DND-41 (cell line): ENCODE measurements around the gene GTF2H1.
A peak's percentile ranks its signal among the peaks of the same experiment; 100 is the strongest.
"Not testable (repeated sequence)": the region's sequence is repeated elsewhere in the genome, so short reads cannot be mapped to it uniquely, and the experiment has no call there.

Experiments used
- ATAC-seq: fragments of 200-7000 bp; cut with Tn5 transposase; 3 replicates; pipeline ENCODE4 v1.9.1; 2021; ENCODE audit warnings: low read depth; ENCODE audit not compliant: insufficient read depth
- DNase-seq: peaks from one replicate; pipeline ENCODE4 v3.0.0-alpha.2; 2020
- H2AFZ ChIP-seq: 2 replicates; pipeline ENCODE4 v1.6.0; 2012; ENCODE audit warnings: low read depth, low read length
- H3K27ac ChIP-seq: 2 replicates; pipeline ENCODE4 v1.5.1; 2012; ENCODE audit warnings: low read length, inconsistent platforms
- H3K27me3 ChIP-seq: fragments of 200-600 bp; sonication (generic); 2 replicates; pipeline ENCODE4 v1.6.0; 2012; ENCODE audit warnings: low read length, mild to moderate bottlenecking, inconsistent platforms; ENCODE audit not compliant: insufficient read depth, poor library complexity
- H3K36me3 ChIP-seq: 2 replicates; pipeline ENCODE4 v1.5.1; 2012; ENCODE audit warnings: low read length, inconsistent platforms; ENCODE audit not compliant: insufficient read depth
- H3K4me1 ChIP-seq: 2 replicates; pipeline ENCODE4 v1.5.1; 2012; ENCODE audit warnings: mild to moderate bottlenecking, low read length; ENCODE audit not compliant: insufficient read depth
- H3K4me2 ChIP-seq: 2 replicates; pipeline ENCODE4 v1.6.0; 2012; ENCODE audit warnings: mild to moderate bottlenecking, moderate library complexity, low read length, inconsistent platforms; ENCODE audit not compliant: insufficient read depth
- H3K4me3 ChIP-seq, 2 experiments: fragments of 200-600 bp in 1 of 2; shearing (Covaris generic) in 1 of 2; 2 replicates each; pipeline ENCODE4 v1.5.1; 2012 to 2016; ENCODE audit warnings: inconsistent platforms in 2 of 2, low read length in 2 of 2, mild to moderate bottlenecking in 2 of 2, low read depth in 1 of 2, moderate library complexity in 1 of 2
- H3K79me2 ChIP-seq: 2 replicates; pipeline ENCODE4 v1.6.0; 2012; ENCODE audit warnings: low read length, inconsistent platforms; ENCODE audit not compliant: insufficient read depth
- H3K9ac ChIP-seq: 2 replicates; pipeline ENCODE4 v1.6.0; 2012; ENCODE audit warnings: low read depth, mild to moderate bottlenecking, inconsistent platforms, low read length, moderate library complexity
- H3K9me3 ChIP-seq: 2 replicates; pipeline ENCODE4 v1.5.1; 2012; ENCODE audit warnings: low read length, moderate library complexity, mild to moderate bottlenecking, inconsistent platforms; ENCODE audit not compliant: insufficient read depth, severe bottlenecking
- H4K20me1 ChIP-seq: 2 replicates; pipeline ENCODE4 v1.6.0; 2012; ENCODE audit warnings: low read length; ENCODE audit not compliant: insufficient read depth
- CTCF ChIP-seq: IDR thresholded peaks from 2 replicates; pipeline ENCODE4 v1.5.1; 2012; ENCODE audit warnings: borderline replicate concordance, low read length, moderate library complexity, mild to moderate bottlenecking; ENCODE audit not compliant: poor library complexity, severe bottlenecking; ENCODE audit errors: extremely low read depth
- EZH2 ChIP-seq: IDR thresholded peaks from 3 replicates; pipeline ENCODE4 v1.6.1; 2012; ENCODE audit warnings: borderline replicate concordance, low read depth, mild to moderate bottlenecking, moderate library complexity, low read length, inconsistent platforms; ENCODE audit not compliant: severe bottlenecking

The GTF2H1 gene

GRCh38 chr11:18319914-18320313 is 2.5 kb upstream of the GTF2H1 start:
- DNase-seq, result no peak
- peak overlapping the region; percentile 66 for H3K9ac ChIP-seq
- H3K27me3 ChIP-seq, result no peaks in the 10 kb centered on the region
- H3K27ac ChIP-seq, result 0 out of 2 replicates have a peak overlapping the region, but pooled peaks have one; percentile 34
- H2AFZ ChIP-seq, result no peak overlapping the region
- ATAC-seq, result no peak
- H3K36me3 ChIP-seq, result peaks cover 10% of the 10 kb centered on the region
- H3K4me2 ChIP-seq, result peak overlapping the region; percentile 95
- peaks cover 8% of the 10 kb centered on the region; the same call in 1 of the 2 replicates for H4K20me1 ChIP-seq
- H3K4me1 ChIP-seq, result peaks cover 48% of the 10 kb centered on the region
- no peak for TF ChIP-seq CTCF
- TF ChIP-seq EZH2, result no peak
- no peaks in the 10 kb centered on the region for H3K9me3 ChIP-seq
- H3K4me3 ChIP-seq, result peak overlapping the region in 1 of 2 experiments; percentile 68; a peak in 1 of 4 replicates
- H3K79me2 ChIP-seq, result peaks cover 90% of the 10 kb centered on the region

- peaks cover 91% of the 10 kb centered on the region for H3K79me2 ChIP-seq
- H3K9me3 ChIP-seq, result no peaks in the 10 kb centered on the region
- no peaks in the 10 kb centered on the region for H3K27me3 ChIP-seq
- DNase-seq (no peak), ATAC-seq (no peak)
- H4K20me1 ChIP-seq, result peaks cover 10% of the 10 kb centered on the region; the same call in 1 of the 2 replicates
- peak overlapping the region; percentile 66 for H3K9ac ChIP-seq
- H3K4me3 ChIP-seq, result peak overlapping the region; percentile 57 to 68; a peak in 3 of 4 replicates
- H3K27ac ChIP-seq, result peak overlapping the region; percentile 34; the same call in 1 of the 2 replicates
- H3K4me1 ChIP-seq, result peaks cover 54% of the 10 kb centered on the region
- peaks cover 14% of the 10 kb centered on the region for H3K36me3 ChIP-seq
- H2AFZ ChIP-seq, result no peak overlapping the region
- peak overlapping the region; percentile 95 for H3K4me2 ChIP-seq
- TF ChIP-seq EZH2 (no peak), CTCF (no peak)
These were observed 1.8 kb upstream of the GTF2H1 start for GRCh38 chr11:18320617-18321016.

- H2AFZ ChIP-seq, result peak overlapping the region; percentile 81
- H3K9ac ChIP-seq, result peak overlapping the region; percentile 66
- H4K20me1 ChIP-seq, result peaks cover 10% of the 10 kb centered on the region; the same call in 1 of the 2 replicates
- no peak for DNase-seq
- H3K4me1 ChIP-seq, result peaks cover 58% of the 10 kb centered on the region
- peak; percentile 9 for ATAC-seq
- peaks cover 92% of the 10 kb centered on the region for H3K79me2 ChIP-seq
- H3K9me3 ChIP-seq, result no peaks in the 10 kb centered on the region
- H3K4me2 ChIP-seq, result peak overlapping the region; percentile 95
- peaks cover 22% of the 10 kb centered on the region for H3K36me3 ChIP-seq
- H3K27me3 ChIP-seq, result no peaks in the 10 kb centered on the region
- TF ChIP-seq EZH2, result no peak
- H3K4me3 ChIP-seq, result peak overlapping the region; percentile 57 to 68
- H3K27ac ChIP-seq, result peak overlapping the region; percentile 96
These were observed 794 bp upstream of the GTF2H1 start for GRCh38 chr11:18321578-18321968.

- peak overlapping the region; percentile 96 for H3K27ac ChIP-seq
- peaks cover 10% of the 10 kb centered on the region; the same call in 1 of the 2 replicates for H4K20me1 ChIP-seq
- no peak for DNase-seq
- peaks cover 30% of the 10 kb centered on the region for H3K36me3 ChIP-seq
- peak overlapping the region; percentile 77 for H3K4me2 ChIP-seq
- no peaks in the 10 kb centered on the region for H3K27me3 ChIP-seq
- peak overlapping the region; percentile 66 for H2AFZ ChIP-seq
- TF ChIP-seq CTCF (no peak), EZH2 (no peak)
- no peaks in the 10 kb centered on the region for H3K9me3 ChIP-seq
- peak overlapping the region; percentile 66 for H3K9ac ChIP-seq
- peaks cover 95% of the 10 kb centered on the region for H3K79me2 ChIP-seq
- no peak for ATAC-seq
- H3K4me1 ChIP-seq, result peaks cover 59% of the 10 kb centered on the region
- H3K4me3 ChIP-seq, result peak overlapping the region; percentile 50 to 68
These were observed 627 bp downstream of the GTF2H1 start for GRCh38 chr11:18322818-18323570.

- not testable (repeated sequence) for H3K9me3 ChIP-seq, H2AFZ ChIP-seq, ATAC-seq, H3K27me3 ChIP-seq, DNase-seq
- H3K9ac ChIP-seq, result peak overlapping the region; percentile 66
- H3K4me2 ChIP-seq, result peak overlapping the region; percentile 77
- peak overlapping the region; percentile 96; the same call in 1 of the 2 replicates for H3K27ac ChIP-seq
- peak overlapping the region; percentile 50 to 68; a peak in 3 of 4 replicates for H3K4me3 ChIP-seq
- peaks cover 92% of the 10 kb centered on the region for H3K79me2 ChIP-seq
- H4K20me1 ChIP-seq, result peaks cover 10% of the 10 kb centered on the region; the same call in 1 of the 2 replicates
- peaks cover 31% of the 10 kb centered on the region for H3K36me3 ChIP-seq
- H3K4me1 ChIP-seq, result peaks cover 58% of the 10 kb centered on the region
These were observed 1.5 kb downstream of the GTF2H1 start for GRCh38 chr11:18323881-18324280.
